AG04449 (cell line): ENCODE measurements around the gene FBXO42.

Experiments
- CTCF ChIA-PET: fragments of 350-600 bp; formaldehyde crosslinking; extraction: SDS; loops from one replicate; lab custom pipeline; 2021; ENCODE audit warnings: antibody characterized with exemption; lab: Yijun Ruan, JAX
- POLR2A ChIA-PET: fragments of 400-600, 350-600 bp; formaldehyde crosslinking; extraction: SDS; loops from one replicate; lab custom pipeline; 2020; ENCODE audit warnings: antibody characterized with exemption, inconsistent platforms; lab: Yijun Ruan, JAX
- DNase-seq: peaks from one replicate; pipeline ENCODE4 v3.0.0-alpha.2; 2010; ENCODE audit warnings: low read depth, low spot score
- H3K4me3 ChIP-seq: 2 replicates; pipeline ENCODE4 v1.5.1; 2011; ENCODE audit warnings: low read depth, mild to moderate bottlenecking, control low read depth, low read length
- TF ChIP-seq, protein P1 (sequence below): IDR thresholded peaks from one replicate; pipeline ENCODE4 v1.5.1; 2011; ENCODE audit warnings: mild to moderate bottlenecking, moderate library complexity, low read length, control low read depth, inconsistent platforms; ENCODE audit not compliant: insufficient read depth; ENCODE audit errors: missing control alignments

FBXO42 gene

GRCh38 chr1:16281765-16282164, 70.5 kb downstream of the FBXO42 start:
- no peak overlapping the region for H3K4me3 ChIP-seq
- CTCF ChIA-PET = interaction anchor here (1.2 kb wide), 1 partner anchor 8 kb away, joined by 4 read pairs; no protein-coding TSS in a partner anchor
- POLR2A ChIA-PET = no interaction called here
- TF ChIP-seq, protein P1, sequence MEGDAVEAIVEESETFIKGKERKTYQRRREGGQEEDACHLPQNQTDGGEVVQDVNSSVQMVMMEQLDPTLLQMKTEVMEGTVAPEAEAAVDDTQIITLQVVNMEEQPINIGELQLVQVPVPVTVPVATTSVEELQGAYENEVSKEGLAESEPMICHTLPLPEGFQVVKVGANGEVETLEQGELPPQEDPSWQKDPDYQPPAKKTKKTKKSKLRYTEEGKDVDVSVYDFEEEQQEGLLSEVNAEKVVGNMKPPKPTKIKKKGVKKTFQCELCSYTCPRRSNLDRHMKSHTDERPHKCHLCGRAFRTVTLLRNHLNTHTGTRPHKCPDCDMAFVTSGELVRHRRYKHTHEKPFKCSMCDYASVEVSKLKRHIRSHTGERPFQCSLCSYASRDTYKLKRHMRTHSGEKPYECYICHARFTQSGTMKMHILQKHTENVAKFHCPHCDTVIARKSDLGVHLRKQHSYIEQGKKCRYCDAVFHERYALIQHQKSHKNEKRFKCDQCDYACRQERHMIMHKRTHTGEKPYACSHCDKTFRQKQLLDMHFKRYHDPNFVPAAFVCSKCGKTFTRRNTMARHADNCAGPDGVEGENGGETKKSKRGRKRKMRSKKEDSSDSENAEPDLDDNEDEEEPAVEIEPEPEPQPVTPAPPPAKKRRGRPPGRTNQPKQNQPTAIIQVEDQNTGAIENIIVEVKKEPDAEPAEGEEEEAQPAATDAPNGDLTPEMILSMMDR = no peak
- DNase-seq = no peak

- no peak for DNase-seq
- CTCF ChIA-PET = interaction anchor here (1.9 kb wide), 1 partner anchor 11 kb away, joined by 7 read pairs; no protein-coding TSS in a partner anchor
- TF ChIP-seq, protein P1 = no peak
- no peak overlapping the region for H3K4me3 ChIP-seq
- POLR2A ChIA-PET = no interaction called here
These were observed 73.1 kb downstream of the FBXO42 start for GRCh38 chr1:16279186-16279585.

DNA sequence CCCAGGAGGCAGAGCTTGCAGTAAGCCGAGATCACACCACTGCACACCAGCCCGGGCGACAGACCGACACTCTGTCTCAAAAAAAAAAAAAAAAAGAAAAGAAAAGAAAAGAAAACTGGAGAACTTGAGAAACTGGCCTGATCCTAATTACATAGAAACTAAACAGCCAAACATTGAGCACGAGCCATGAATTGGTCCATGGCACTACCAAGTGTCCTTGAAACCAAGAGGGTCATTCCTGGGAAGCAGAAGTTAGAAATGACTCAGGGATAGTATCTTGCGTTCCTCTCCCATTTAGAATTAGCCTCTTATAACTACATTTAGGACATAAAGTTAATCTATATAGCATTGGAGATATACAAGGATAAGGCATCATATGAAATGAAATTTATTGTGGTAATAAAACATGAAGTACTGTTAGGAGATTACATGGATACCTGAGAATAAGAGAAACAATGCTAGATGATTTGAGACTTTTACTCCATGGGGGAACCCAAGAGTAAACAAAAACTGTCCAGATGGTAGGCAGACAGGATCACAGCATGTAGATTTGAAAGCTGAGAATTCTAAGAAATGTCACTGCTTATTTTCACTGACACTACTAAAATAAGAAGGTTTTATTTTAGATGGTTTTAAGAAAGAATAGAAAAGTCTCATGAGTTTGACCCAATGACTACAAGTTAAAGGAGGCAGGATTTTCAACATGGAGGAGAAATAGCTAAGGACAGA, 75.8 kb downstream of the FBXO42 start:
- DNase-seq = no peak
- ChIA-PET CTCF (interaction anchor here (0.9 to 1.2 kb wide), 3 partner anchors 23 to 87 kb away, joined by 3 read pairs; no protein-coding TSS in a partner anchor), POLR2A (no interaction called here)
- TF ChIP-seq, protein P1 = no peak
- no peak overlapping the region for H3K4me3 ChIP-seq

DNA sequence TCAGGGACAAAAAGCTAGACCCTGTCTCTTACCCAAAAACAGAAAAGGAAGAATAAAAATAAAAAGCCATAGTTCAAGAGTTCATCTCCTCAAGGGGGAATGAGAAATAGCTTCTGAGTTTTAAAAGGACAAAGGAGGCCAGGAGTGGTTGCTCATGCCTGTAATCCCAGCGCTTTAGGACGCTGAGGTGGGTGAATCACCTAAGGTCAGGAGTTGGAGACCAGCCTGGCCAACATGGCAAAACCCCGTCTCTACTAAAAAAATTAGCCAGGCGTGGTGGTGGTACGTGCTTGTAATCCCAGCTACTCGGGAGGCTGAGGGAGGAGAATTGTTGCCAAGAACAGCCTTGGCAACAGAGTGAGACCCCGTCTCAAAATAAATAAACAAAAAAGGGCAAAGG, 76.7 kb downstream of the FBXO42 start:
- TF ChIP-seq, protein P1 = no peak
- no peak overlapping the region for H3K4me3 ChIP-seq
- ChIA-PET CTCF (interaction anchor here (1.2 kb wide), 1 partner anchor 31 kb away, joined by 3 read pairs; no protein-coding TSS in a partner anchor), POLR2A (no interaction called here)
- no peak for DNase-seq

GRCh38 chr1:16267690-16268180, 84.5 kb downstream of the FBXO42 start:
- DNase-seq = no peak
- CTCF ChIA-PET = no interaction called here
- H3K4me3 ChIP-seq = no peak overlapping the region
- TF ChIP-seq, protein P1 = no peak
- POLR2A ChIA-PET = no interaction called here

GRCh38 chr1:16266411-16267118, 85.7 kb downstream of the FBXO42 start:
- no peak overlapping the region for H3K4me3 ChIP-seq
- TF ChIP-seq, protein P1 = no peak
- no peak for DNase-seq
- CTCF ChIA-PET = interaction anchor here (1.6 to 1.9 kb wide), 2 partner anchors 12 to 22 kb away, joined by 4 to 5 read pairs; no protein-coding TSS in a partner anchor
- POLR2A ChIA-PET = no interaction called here
